Muscle layer of colon (tissue), 2 donors: Measurements from ENCODE around the gene RBBP8NL.

Experiments
- H3K27ac ChIP-seq: one replicate; pipeline ENCODE4 v1.7.0; 2013; ENCODE audit warnings: low read depth, mild to moderate bottlenecking, low read length, moderate library complexity
- H3K27me3 ChIP-seq, 2 donors: one replicate each; pipeline ENCODE4 v1.7.0; 2013; ENCODE audit warnings: low read length in 2 of 2, mild to moderate bottlenecking in 2 of 2; ENCODE audit not compliant: insufficient read depth in 2 of 2, control insufficient read depth in 1 of 2
- H3K36me3 ChIP-seq: one replicate; pipeline ENCODE4 v1.7.0; 2013; ENCODE audit warnings: mild to moderate bottlenecking, low read length; ENCODE audit not compliant: insufficient read depth
- H3K4me1 ChIP-seq: one replicate; pipeline ENCODE4 v1.7.0; 2013; ENCODE audit warnings: mild to moderate bottlenecking, low read length; ENCODE audit not compliant: insufficient read depth
- H3K4me3 ChIP-seq, 2 donors: one replicate each; pipeline ENCODE4 v1.7.0; 2013; ENCODE audit warnings: low read length in 2 of 2, low read depth in 1 of 2, mild to moderate bottlenecking in 1 of 2, moderate library complexity in 1 of 2
- H3K9ac ChIP-seq: one replicate; pipeline ENCODE4 v1.7.0; 2013; ENCODE audit warnings: low read length
- H3K9me3 ChIP-seq: one replicate; pipeline ENCODE4 v1.7.0; 2013; ENCODE audit warnings: mild to moderate bottlenecking, low read length
- donor health status: abdominal sarcoma.
- donor health status: Adenocarcinoma of cecum.

RBBP8NL gene

DNA sequence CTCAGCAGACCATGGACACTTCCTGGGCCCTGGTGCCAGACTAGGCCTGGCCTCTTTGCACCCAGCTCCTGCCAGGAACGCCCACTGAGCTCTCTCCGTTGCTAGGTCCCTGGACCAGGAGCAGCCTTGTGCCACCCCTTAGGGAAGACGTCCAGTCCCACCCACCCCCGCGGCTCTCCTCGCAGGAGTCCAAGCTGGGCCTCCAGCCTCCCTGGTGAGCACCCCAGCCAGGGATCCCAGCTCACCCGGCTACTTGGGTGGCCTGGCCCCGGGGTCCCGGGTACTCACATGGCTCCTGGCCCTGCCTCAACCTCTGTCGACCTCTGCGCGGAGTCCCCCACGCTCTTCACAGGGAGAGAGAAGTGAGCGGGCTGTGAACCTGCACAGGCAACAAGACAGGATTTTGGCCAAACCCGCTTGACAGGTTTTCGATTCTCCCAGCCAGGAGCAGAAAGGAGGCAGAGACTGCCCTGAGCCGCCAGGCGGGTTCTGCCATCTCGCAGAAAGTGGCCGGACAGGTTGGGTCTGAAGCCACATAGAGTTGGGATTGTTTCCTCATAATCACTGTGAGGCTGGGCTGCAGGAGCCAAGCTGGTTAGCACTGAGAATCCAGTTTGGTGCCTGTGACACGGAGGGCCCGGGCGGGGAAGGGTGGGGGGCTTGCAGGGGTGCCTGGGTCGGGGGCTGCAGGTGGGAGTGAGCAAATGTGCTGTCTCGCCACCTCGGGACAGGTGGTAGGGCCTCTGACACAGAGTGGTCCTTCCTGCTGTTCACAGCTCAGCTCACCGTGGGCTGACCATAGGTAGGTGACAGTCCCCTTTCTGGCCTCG lies at the start of gene RBBP8NL:
RBBP8NL (minus strand) TSS at position 368 of the 830 bp plus-strand sequence. CDS start 7,892 bp downstream, outside the sequence.
- Histone ChIP-seq H3K9ac (no peak within 1 kb of the TSS), H3K4me1 (no peaks in the 10 kb centered on the region), H3K27ac (no peak within 1 kb of the TSS), H3K9me3 (no peaks in the 10 kb centered on the region), H3K4me3 (no peak within 1 kb of the TSS), H3K27me3 (peaks cover 0 to 15% of the 10 kb centered on the region in 2 donors), H3K36me3 (no peaks in the 10 kb centered on the region)

DNA sequence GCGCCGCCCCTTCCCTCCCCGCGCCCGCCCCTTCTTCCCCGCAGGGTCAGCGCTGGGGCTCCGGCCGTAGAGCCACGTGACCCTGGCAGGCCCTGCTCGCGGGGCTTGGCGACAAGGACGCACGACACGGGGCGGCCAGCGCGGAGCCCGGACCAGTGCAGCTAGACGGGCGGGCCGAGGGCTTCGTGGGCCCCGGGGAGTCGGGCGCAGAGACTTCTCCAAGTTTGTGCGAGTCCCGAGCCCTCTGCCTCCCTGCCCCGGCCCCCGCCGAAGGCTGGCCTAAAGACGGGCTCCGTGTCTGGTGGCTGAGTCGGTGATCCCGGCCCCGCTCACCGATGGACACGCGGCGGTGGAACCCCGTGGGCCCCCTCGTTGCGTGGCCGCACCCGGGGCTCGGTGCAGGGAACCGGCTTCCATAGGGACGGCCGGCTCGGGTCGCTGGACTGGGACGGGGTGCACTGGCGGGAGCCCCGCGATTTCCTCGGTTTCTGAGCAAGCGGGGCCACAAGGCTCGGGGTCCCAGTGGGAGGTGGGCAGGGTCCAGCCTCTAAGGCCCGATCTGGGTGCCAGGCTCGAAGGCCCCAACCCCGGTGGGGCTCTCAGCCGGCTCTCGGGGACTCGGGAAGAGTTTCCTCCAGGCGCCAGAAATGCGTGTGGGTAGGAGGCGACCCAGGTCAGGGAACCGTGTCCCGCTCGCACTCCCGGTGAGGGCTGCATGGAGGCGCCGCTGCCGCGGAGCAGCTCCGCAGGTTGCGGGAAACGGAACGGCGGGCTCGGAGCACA lies 48.9 kb upstream of the RBBP8NL start:
- Histone ChIP-seq H3K4me1 (no peaks in the 10 kb centered on the region), H3K9me3 (no peaks in the 10 kb centered on the region), H3K4me3 (no peak overlapping the region), H3K36me3 (no peaks in the 10 kb centered on the region), H3K27ac (no peak overlapping the region), H3K27me3 (peaks cover 13 to 78% of the 10 kb centered on the region in 2 donors), H3K9ac (no peak overlapping the region)

DNA sequence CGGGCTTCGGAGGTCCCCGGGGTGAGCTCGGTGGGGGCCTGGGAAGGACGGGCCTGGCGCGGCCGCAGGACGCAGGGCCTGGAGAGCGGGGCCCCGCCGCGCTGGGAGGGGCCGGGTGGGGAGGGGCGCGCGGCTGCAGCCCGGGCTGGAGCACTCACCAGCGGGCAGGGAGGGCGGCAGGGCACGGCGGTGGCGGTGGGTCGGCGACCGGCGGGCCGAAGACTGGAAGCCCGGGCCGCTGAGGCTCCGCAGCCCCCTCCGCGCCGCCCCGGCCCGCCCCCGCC lies 48.4 kb upstream of the RBBP8NL start, which contains the start of gene GATA5:
GATA5 (minus strand) TSS at position 224 of the 284 bp plus-strand sequence. CDS start 474 bp downstream, outside the sequence.
- Histone ChIP-seq H3K4me1 (no peaks in the 10 kb centered on the region), H3K27me3 (peaks cover 13 to 72% of the 10 kb centered on the region in 2 donors), H3K4me3 (no peak within 1 kb of the TSS), H3K9ac (no peak within 1 kb of the TSS), H3K27ac (no peak within 1 kb of the TSS), H3K9me3 (no peaks in the 10 kb centered on the region), H3K36me3 (no peaks in the 10 kb centered on the region)

GRCh38 chr20:62475027-62475771 lies 47.9 kb upstream of the RBBP8NL start:
- H3K9ac ChIP-seq, result no peak overlapping the region
- no peaks in the 10 kb centered on the region for H3K36me3 ChIP-seq
- peaks cover 13 to 67% of the 10 kb centered on the region in 2 donors for H3K27me3 ChIP-seq
- no peaks in the 10 kb centered on the region for H3K9me3 ChIP-seq
- H3K4me1 ChIP-seq, result no peaks in the 10 kb centered on the region
- H3K27ac ChIP-seq, result no peak overlapping the region
- H3K4me3 ChIP-seq, result no peak overlapping the region

DNA sequence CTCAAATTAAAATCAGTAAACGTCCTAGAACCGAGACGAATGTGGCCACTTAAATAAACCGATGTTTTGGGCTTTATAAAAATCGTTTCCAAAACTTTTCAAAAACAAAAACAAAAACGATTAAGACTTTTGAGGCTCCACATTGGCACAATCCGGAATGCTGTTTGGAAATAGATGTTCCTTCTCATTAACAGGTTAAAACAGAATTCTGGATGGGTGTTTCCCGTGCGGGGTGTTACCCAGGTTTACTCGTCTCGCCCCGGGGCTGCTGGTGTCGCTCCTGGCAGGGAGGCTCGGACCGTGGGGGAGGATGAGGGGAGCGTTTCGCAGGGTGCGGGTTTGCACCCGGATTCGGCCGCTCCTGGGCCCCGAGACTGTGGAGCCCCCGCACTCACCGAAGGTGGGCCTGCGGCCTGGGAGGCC lies 47.3 kb upstream of the RBBP8NL start:
- no peak overlapping the region for H3K9ac ChIP-seq
- no peaks in the 10 kb centered on the region for H3K36me3 ChIP-seq
- H3K27ac ChIP-seq, result no peak overlapping the region
- no peak overlapping the region for H3K4me3 ChIP-seq
- no peaks in the 10 kb centered on the region for H3K9me3 ChIP-seq
- H3K4me1 ChIP-seq, result no peaks in the 10 kb centered on the region
- peaks cover 13 to 69% of the 10 kb centered on the region in 2 donors for H3K27me3 ChIP-seq

DNA sequence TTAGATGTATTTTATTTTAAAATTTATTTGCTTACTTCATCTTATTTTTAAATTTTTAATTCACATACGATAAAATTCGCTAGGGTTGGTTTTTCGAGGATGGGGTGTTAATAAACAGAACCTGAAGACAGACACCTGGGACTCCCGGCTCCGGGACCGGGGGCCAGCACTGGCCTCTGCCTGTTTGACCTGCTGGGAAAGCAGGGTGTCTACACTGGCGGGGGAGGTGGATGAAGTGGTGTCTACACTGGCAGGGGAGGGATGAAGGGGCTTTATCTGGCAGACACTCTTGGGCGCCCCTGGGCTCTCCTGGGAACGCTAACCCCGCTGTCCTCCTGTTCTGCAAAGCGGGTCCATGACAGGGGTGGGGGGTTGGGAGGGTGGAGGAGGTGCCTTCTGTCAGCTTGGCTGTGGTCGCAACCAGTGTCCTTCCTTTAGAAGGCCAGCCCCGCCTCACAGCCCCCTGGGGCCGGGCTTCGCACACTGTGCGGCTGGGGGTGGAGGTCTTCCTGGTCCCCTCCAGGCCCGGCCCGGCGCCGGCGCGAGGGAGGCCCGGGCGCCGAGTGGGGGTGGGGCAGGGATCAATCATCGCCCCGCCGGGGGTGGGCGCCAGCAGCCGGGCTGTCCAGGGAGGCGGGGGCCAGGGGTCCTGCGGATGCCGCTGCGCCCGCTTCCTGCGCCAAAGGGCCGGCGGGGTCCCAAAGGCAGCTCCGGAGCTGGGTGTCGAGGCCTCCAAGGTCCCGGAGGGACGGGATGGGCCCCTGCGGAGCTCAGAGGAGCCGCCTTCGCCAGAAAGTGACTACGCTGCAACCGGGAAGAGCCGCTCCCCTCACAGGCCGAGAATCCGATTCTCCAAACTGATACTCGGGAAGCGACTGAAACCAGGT lies 46.6 kb upstream of the RBBP8NL start:
- H3K27ac ChIP-seq, result no peak overlapping the region
- peaks cover 13 to 66% of the 10 kb centered on the region in 2 donors for H3K27me3 ChIP-seq
- H3K9me3 ChIP-seq, result no peaks in the 10 kb centered on the region
- H3K4me3 ChIP-seq, result no peak overlapping the region
- no peaks in the 10 kb centered on the region for H3K36me3 ChIP-seq
- H3K9ac ChIP-seq, result no peak overlapping the region
- H3K4me1 ChIP-seq, result no peaks in the 10 kb centered on the region

DNA sequence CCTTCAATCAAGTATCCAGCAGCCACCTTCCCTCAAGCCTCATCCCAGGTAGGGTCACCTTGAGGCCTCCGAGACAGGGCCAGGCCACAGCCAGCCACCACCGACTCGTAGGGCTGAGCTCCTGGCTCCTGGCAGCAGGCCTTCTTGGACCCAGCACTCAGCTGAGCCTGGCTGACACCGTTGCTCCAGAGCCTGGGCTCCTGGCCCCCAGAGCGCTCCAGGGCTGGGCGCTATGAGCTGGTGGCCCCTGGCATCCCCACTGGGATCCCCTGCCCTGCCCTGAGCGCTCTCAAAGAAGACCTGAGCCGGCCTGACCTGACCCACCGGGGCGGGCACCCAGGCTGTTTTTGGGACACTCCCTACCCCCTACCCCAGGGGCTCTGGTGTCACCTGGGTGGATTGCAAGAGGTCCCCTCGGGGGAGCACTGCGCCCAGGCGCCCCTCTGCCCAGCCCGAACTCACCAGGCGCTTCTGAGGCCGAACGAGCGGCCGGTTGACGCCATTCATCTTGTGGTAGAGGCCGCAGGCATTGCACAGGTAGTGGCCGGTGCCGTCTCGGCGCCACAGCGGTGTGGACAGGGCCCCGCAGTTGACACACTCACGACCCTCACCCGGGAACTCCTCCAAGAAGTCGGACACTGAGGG lies 45.7 kb upstream of the RBBP8NL start:
- Histone ChIP-seq H3K27me3 (peaks cover 13 to 67% of the 10 kb centered on the region in 2 donors), H3K4me3 (no peak overlapping the region), H3K9ac (no peak overlapping the region), H3K9me3 (no peaks in the 10 kb centered on the region), H3K27ac (no peak overlapping the region), H3K36me3 (no peaks in the 10 kb centered on the region), H3K4me1 (no peaks in the 10 kb centered on the region)

DNA sequence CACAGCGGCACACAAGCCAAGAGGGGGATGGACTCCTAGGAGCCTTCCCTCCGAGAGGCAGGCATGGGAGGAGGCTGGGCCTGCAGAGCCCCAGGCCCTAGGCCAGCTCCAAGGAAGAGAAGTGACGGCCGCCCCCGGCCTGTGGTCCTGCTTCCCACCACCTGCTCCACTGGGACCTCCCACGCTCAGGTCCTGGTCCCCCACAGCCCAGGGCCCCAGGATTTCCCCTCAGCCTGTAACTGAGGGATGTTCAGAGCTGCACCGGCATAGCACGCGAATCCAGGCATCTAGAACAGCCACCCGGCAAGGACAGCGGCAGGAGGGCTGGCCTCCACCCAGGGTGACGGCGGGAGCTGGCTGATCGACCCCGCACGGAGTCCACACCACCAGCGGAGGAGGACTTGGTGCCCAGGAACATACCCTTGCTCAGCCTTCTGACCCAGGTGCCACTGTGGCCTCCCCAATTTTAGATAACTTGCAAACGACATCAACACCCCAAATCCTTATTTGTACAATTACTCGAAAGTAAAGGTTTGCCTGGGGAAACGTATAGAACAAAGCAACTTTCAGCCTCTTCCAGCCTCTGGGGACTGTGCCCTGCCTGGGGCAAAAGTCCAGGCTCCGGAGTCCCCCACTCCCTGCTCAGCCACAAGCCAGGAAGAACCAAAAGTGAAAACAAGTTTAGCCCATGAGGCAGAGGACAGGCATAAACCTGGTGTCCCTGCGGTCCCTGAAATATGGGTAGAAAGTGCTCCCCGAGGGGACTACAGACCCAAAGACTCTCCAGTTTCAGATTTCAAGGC lies 45.0 kb upstream of the RBBP8NL start:
- no peak overlapping the region for H3K27ac ChIP-seq
- H3K9me3 ChIP-seq, result no peaks in the 10 kb centered on the region
- peaks cover 13 to 60% of the 10 kb centered on the region in 2 donors for H3K27me3 ChIP-seq
- no peaks in the 10 kb centered on the region for H3K36me3 ChIP-seq
- H3K9ac ChIP-seq, result no peak overlapping the region
- H3K4me3 ChIP-seq, result no peak overlapping the region
- H3K4me1 ChIP-seq, result no peaks in the 10 kb centered on the region

- Histone ChIP-seq H3K36me3 (no peaks in the 10 kb centered on the region), H3K4me3 (no peak overlapping the region), H3K9ac (no peak overlapping the region), H3K27ac (no peak overlapping the region), H3K27me3 (peaks cover 13 to 59% of the 10 kb centered on the region in 2 donors), H3K4me1 (no peaks in the 10 kb centered on the region), H3K9me3 (no peaks in the 10 kb centered on the region)
Measured at GRCh38 chr20:62470459-62470858, 43.1 kb upstream of the RBBP8NL start.

- Histone ChIP-seq H3K4me1 (no peaks in the 10 kb centered on the region), H3K27me3 (peaks cover 13 to 55% of the 10 kb centered on the region in 2 donors), H3K9me3 (no peaks in the 10 kb centered on the region), H3K4me3 (no peak overlapping the region), H3K27ac (no peak overlapping the region), H3K36me3 (no peaks in the 10 kb centered on the region), H3K9ac (no peak overlapping the region)
Measured at GRCh38 chr20:62470001-62470400, 42.7 kb upstream of the RBBP8NL start.
